GM18502 (cell line): Measurements from ENCODE around the gene HECW1.

ENCODE experiments used
- ATAC-seq: cut with Tn5 transposase; IDR thresholded peaks from one replicate; pipeline ENCODE4 v1.9.1; 2021; ENCODE audit warnings: mild to moderate bottlenecking; ENCODE audit not compliant: unreplicated experiment, poor library complexity

The HECW1 gene

GRCh38 chr7:43516581-43517342 is 404.3 kb downstream of the HECW1 start:
- no peak for ATAC-seq

DNA sequence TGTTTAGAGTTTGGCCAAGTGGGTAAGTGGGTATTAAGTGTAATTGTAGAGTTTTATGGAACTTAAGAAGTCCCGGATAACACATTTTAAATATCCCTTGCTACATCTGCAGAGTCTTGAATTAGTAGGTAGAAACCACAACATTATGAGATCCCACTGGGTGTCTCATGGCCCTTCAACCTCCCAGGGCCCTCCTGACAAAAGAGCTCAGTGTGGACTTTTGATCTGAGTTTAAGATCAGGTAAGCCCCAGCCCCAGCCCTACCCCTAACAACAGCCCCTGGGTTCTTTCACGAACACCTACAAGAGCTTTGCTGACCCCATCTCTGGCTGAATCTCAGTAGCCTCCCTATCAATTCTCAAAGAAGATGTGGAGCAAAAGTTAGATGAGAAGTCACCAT is 405.0 kb downstream of the HECW1 start:
- ATAC-seq: no peak

DNA sequence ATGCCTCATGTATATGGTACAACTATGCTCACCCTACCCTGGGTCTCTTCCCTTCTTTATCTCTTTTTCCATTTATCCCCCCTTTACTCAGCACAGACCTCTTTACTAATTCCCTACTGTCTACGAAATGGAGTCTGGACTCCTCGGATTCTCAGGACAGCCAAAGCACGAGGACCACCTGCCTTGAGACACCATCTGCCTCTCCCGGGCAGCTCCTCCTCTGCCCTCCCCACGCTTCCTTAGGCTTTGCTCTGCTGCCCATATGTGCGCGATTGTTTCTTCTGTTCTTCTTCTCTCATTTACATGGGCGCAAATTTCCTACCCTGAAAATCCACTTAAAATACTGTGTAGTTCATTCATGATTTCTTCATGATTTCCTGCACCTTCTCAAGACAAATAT is 407.8 kb downstream of the HECW1 start:
- no peak for ATAC-seq

DNA sequence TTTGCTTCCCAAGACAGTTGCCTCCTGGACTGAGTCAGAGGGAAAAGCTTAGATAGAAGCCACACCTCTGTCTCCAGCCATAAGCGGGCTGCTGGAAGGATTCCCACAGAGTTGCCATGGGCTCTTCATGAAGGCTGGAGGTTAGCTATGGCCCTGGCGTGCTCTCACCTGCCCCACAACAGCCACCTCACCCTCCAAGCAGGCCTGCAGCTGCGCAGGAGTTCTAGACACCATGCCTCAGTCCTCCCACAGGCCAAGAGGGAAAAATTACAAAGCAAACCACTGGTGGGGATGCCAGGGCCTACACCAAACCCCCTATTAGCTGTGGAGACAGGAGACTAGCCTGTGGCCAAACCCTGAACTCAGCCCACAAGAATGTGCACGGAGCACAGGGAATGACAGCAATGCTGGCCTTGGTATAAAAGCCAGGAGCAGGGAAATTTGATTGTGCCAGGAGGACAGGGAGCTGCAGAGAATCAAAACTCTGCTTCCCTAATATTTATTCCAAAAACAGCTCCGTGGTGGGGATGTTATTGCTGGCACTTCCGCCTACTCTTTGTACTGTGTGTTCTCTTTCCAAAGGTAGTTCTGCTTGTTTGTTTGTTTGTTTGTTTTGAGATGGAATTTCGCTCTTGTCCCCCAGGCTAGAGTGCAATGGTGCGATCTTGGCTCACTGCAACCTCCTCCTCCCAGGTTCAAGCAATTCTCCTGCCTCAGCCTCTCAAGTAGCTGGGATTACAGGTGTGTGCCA is 410.1 kb downstream of the HECW1 start:
- ATAC-seq: no peak

DNA sequence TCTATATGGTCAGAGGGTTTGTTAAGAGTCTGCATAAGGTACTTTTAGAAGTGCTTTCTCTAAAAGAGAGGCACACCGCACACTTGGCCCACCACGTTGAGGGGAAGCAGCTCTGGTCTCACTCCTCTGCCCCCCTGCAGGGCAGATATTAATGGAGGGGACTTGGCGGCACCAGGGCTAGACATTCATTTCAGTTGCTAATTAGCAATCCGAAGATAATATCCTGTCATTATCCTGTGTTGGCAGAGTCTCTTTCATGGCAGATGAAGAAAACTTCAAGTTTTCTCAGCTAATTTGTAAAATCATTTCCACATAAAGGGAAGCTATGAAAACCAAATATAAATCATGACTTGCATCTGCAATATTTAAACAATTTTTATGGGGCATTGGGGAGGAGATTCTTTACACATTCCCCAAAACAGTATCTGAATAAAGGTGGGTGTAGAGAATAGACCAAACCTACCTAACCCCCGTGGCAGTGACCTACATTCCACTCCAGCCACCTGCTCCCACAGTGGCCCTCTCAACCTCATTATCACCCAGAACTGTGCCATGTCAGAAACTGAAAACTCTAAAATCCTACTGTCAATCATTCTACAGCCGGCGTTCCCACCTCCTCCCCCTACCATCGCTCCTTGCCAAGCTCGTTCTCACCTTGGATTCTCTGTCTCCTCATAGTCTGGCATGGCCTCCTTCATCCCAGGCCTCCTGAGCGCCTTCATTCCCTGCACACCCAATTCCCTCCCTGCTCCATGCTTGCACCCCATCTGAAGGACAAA is 416.3 kb downstream of the HECW1 start:
- ATAC-seq: no peak

DNA sequence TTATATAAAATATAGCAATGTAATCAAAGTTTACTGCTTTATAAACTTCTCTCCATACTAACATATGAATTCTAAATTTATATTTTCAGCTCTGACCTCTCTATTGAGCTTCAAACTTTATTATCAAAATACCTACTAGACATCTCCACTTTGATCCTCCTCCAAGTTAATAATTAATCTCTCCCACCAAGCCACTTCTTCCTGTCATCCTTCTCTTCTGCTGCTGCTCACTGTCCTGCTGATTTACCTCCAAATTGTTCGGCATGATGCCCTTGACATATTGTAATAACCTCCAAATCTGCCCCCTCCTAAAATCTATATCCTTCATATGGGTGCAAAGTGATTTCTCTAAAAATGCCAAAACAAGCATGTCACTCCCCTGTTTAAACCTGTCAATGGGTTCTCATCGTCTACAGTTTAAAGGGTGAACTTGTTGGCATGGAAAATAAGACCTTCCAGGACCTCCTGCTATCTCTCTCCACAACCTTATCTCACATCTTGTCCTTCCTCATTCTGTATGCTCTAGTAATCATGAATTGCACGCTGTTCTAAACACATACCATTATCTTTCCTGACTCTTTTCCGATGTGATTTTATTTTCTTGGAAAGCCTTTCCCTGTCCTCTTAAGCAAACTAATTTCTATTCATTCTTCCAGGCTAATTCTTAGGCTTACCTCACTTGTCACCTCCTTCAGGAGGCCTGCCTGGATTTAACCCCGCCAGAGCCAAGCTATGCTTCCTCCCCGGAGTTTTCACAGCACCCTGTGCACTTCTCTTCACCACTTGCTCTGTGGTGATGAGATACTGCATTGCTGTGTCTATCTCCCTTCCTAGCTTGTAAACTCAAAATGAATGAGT is 418.3 kb downstream of the HECW1 start:
- no peak for ATAC-seq

- ATAC-seq: no peak
Measured at GRCh38 chr7:43531700-43532099, 419.3 kb downstream of the HECW1 start.

GRCh38 chr7:43533801-43534479 is 421.5 kb downstream of the HECW1 start:
- no peak for ATAC-seq

DNA sequence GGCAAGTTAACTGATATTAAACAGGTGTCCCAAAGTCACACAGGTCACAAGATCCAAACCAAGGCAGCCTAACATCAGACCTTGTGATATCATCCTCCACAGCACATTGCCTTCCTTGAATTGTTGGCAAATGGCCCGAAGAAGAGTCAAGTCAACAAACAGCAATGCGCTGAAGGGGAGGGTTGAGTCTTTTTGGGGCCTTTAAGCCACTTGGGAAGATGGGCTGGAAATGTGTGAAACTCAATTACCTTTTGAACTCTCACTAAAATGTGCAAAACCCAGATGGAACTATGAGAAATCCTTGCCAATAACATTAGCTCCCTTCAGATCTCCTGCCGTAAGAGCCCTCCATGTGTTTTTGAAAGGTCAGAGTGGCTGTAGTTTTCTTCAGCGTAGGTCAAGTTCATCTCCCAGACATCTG is 422.6 kb downstream of the HECW1 start:
- no peak for ATAC-seq

DNA sequence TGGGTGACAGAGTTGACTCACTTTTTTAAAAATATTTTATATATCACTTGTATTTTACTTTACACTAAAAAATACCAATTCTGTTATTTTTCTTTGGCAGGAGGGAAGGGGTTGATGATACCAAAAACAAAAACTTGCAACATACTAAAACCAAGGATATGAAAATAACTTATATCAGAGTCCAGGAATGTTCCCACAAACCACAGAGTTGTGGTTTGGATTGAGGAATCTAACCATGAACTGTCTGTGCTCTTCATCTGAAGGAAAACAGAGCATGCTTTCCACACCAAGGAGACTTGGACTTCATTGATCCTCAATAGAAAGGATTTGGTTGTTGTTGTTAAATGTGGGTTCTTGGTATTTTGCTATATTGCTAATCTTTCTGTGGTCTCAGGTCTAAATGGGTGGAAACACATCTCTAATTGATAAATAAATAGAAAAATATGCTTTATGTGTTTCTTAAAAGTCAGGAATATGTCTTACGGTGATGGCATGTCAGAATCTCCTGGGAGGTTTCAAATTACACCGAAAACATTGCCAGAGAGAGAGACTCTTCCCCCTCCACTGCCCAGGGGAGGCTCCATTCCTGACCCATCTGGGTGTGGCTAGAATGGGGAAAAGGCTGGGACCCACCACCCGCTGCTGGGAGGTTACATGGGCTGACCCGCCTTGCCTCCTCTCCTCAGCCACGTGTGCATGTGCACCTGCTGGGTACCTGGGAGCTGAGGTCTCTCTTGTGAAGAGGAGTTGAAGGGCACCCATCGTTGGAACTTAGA is 423.6 kb downstream of the HECW1 start:
- no peak for ATAC-seq

DNA sequence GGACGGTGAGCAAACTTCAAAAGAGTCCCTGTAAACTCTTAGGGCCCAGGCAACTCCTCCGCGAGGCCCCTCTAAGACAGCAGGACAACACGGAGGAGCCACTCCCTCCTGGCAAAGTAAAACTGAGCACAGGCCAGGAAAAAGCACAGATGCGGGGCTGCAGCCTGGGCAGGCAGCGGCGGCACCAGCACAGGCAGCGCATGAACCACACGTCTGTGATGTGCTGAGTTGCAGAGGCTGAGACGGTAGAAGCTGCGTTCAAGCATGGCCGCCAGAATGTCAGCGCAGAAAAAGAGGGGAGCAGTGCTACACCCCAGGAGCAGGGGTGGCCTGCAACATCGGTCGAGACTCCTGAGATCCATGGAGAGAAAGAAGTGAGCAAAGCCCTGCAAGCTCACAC is 424.3 kb downstream of the HECW1 start:
- ATAC-seq: no peak

GRCh38 chr7:43537765-43538403 is 425.4 kb downstream of the HECW1 start:
- ATAC-seq: no peak

DNA sequence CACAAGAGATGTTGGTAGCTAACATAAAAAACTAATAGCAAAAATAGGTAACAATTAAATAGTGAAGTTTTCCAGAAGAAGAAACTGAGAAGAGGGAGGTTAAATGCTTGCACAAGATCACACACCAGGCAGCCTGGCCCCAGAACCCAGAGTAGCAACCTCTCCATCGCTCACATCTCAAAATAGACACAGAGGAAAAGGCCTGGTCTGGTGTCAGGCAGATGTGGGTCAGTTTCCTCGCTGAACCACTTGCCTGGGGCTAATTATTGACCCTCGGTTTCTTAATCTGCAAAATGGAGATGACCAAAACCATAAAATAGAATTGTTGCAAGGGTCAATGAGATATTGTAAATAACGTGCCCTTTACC is 425.9 kb downstream of the HECW1 start:
- ATAC-seq: no peak

DNA sequence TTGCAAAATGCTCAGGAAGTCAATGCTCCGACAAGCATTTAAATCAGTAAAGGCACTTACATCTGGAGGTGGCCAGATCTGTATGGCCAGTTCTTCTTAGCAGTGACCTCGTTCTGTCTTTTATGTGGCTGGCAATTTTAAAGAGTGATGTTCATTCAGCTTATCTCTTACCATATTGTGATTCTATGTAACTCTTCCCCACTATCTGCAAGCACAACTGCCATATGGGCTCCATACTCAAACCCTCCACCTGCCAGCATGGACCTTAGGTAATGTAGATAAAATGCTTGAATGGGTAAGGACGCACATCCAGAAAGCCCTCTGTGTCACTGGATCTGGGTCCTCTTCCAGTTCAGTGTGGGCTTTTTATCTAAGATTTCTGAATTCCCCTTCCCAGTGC is 428.0 kb downstream of the HECW1 start:
- ATAC-seq: no peak

- ATAC-seq: no peak
Measured at GRCh38 chr7:43542716-43543115, 430.3 kb downstream of the HECW1 start.

GRCh38 chr7:43546231-43546630 is 433.8 kb downstream of the HECW1 start:
- no peak for ATAC-seq

- no peak for ATAC-seq
Measured at GRCh38 chr7:43550427-43550826, 438.0 kb downstream of the HECW1 start.

DNA sequence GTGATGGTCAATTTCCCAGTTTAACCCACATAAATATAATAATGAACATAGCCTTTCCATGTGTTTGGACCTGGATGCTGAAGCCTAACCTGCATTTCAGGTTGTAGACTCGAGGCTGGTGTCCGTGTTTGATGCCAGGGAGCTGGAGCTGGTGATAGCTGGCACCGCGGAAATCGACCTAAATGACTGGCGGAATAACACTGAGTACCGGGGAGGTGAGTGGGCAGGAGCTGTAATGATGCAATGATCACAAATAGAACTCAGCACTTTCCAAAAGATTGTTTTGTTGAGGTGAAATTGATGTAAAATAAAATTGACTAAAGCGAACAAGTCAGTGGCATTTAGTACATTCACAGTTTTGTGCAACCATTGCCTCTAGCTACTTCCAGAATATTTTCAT is 439.7 kb downstream of the HECW1 start:
- no peak for ATAC-seq

- no peak for ATAC-seq
Measured at GRCh38 chr7:43553999-43554398, 441.6 kb downstream of the HECW1 start.
